GM12878 (cell line): Measurements from ENCODE around the gene TRPM1. TPM values are rescaled to one million over a fixed set of nuclear protein-coding genes. Genes with fewer than 3 reads are reported as not detected.

ENCODE experiments used
- ATAC-seq: fragments of 200-7000 bp; cut with Tn5 transposase; 3 replicates; pipeline ENCODE4 v1.9.1; 2020; ENCODE audit warnings: mild to moderate bottlenecking, moderate library complexity
- BruUV-seq: library from RNA; stranded (reverse); fragments of 400-500 nt; replicated peaks from 2 replicates; lab custom pipeline; 2021; lab: Mats Ljungman, UMichigan
- CTCF ChIA-PET: fragments of 300-600 bp; sonication (Branson Sonifier 250); formaldehyde crosslinking; extraction: SDS; loops from one replicate; lab custom pipeline; 2021; ENCODE audit warnings: inconsistent platforms; lab: Yijun Ruan, JAX
- POLR2A ChIA-PET: fragments of 350-600 bp; formaldehyde crosslinking; extraction: SDS; loops from one replicate; lab custom pipeline; 2021; ENCODE audit warnings: inconsistent platforms; lab: Charles Lee
- RAD21 ChIA-PET: fragments of 300-600 bp; sonication (Branson Sonifier 250); formaldehyde crosslinking; loops from one replicate; lab custom pipeline; 2023; ENCODE audit warnings: antibody characterized with exemption; ENCODE audit not compliant: unreplicated experiment; lab: Charles Lee
- SMC1A ChIA-PET: fragments of 300-600 bp; sonication (Branson Sonifier 250); formaldehyde crosslinking; loops from one replicate; lab custom pipeline; 2023; ENCODE audit not compliant: unreplicated experiment, uncharacterized antibody; lab: Charles Lee
- DNase-seq: peaks from one replicate; pipeline ENCODE4 v3.0.0-alpha.2; 2011; ENCODE audit warnings: low read depth, low spot score
- FAIRE-seq: peaks from 3 replicates; lab custom pipeline; 2011; peaks lifted over from hg19 to GRCh38; lab: Jason Lieb, UNC
- H2AFZ ChIP-seq: 2 replicates; pipeline ENCODE4 v1.6.0; 2011; ENCODE audit warnings: low read depth, low read length, control low read depth; ENCODE audit not compliant: control insufficient read depth
- H3K27ac ChIP-seq: 2 replicates; pipeline ENCODE4 v1.5.1; 2011; ENCODE audit warnings: control low read depth; ENCODE audit not compliant: control insufficient read depth, insufficient read depth
- H3K27me3 ChIP-seq, 2 experiments: replicated peaks in 1 of 2; 2 replicates each; pipeline versions ENCODE4 v1.6.0 to v1.6.1; 2011; ENCODE audit warnings: low read length in 1 of 2; ENCODE audit not compliant: control insufficient read depth in 2 of 2, insufficient read depth in 2 of 2
- H3K36me3 ChIP-seq, 2 experiments: 2 replicates each; pipeline ENCODE4 v1.5.1; 2011; ENCODE audit warnings: low read length in 1 of 2; ENCODE audit not compliant: control insufficient read depth in 2 of 2, insufficient read depth in 2 of 2
- H3K4me1 ChIP-seq: 2 replicates; pipeline ENCODE4 v1.6.1; 2011; ENCODE audit warnings: mild to moderate bottlenecking, low read length, moderate library complexity, mixed read lengths; ENCODE audit not compliant: control insufficient read depth, insufficient read depth
- H3K4me2 ChIP-seq: 2 replicates; pipeline ENCODE4 v1.6.0; 2011; ENCODE audit warnings: control low read depth; ENCODE audit not compliant: control insufficient read depth, insufficient read depth
- H3K4me3 ChIP-seq: fragments of 200-600 bp; sonication (generic); 2 replicates; pipeline ENCODE4 v1.5.1; 2016
- H3K79me2 ChIP-seq: 2 replicates; pipeline ENCODE4 v1.6.0; 2011; ENCODE audit warnings: low read length; ENCODE audit not compliant: control insufficient read depth, insufficient read depth
- H3K9ac ChIP-seq: 2 replicates; pipeline ENCODE4 v1.8.0; 2011; ENCODE audit warnings: low read length, control low read depth, mixed read lengths; ENCODE audit not compliant: control insufficient read depth, insufficient read depth
- H3K9me3 ChIP-seq: replicated peaks from 3 replicates; pipeline ENCODE4 v1.5.1; 2011; ENCODE audit warnings: mild to moderate bottlenecking, low read length; ENCODE audit not compliant: control insufficient read depth, insufficient read depth
- H4K20me1 ChIP-seq: 2 replicates; pipeline ENCODE4 v1.6.0; 2011; ENCODE audit not compliant: control insufficient read depth, insufficient read depth
- CHD2 ChIP-seq: IDR thresholded peaks from 2 replicates; pipeline ENCODE4 v1.6.1; 2011; ENCODE audit warnings: low read depth, low read length, improper control_type of control experiment, borderline replicate concordance
- FOXK2 ChIP-seq: fragments of 450-650 bp; IDR thresholded peaks from 2 replicates; pipeline ENCODE4 v1.6.1; 2017; ENCODE audit warnings: mild to moderate bottlenecking, moderate library complexity
- KLF5 ChIP-seq: fragments of 450-650 bp; IDR thresholded peaks from 2 replicates; pipeline ENCODE4 v1.6.1; 2014; ENCODE audit warnings: mild to moderate bottlenecking; ENCODE audit not compliant: partially characterized antibody
- MYB ChIP-seq: fragments of 150-350 bp; IDR thresholded peaks from 2 replicates; pipeline ENCODE4 v1.6.1; 2014; ENCODE audit warnings: mild to moderate bottlenecking, low read depth, low read length, borderline replicate concordance
- NFYA ChIP-seq: IDR thresholded peaks from 2 replicates; pipeline ENCODE4 v1.6.1; 2011; ENCODE audit warnings: low read depth, mild to moderate bottlenecking, low read length, improper control_type of control experiment, borderline replicate concordance
- RAD51 ChIP-seq: fragments of 450-650 bp; IDR thresholded peaks from 2 replicates; pipeline ENCODE4 v1.6.1; 2016; ENCODE audit warnings: moderate library complexity, mild to moderate bottlenecking, inconsistent platforms
- WGBS: methylation state at CpG from one replicate; pipeline ENCODE4 v1.1.6; 2016; ENCODE audit warnings: low lambda C conversion rate; ENCODE audit not compliant: insufficient replicate concordance, insufficient coverage; ENCODE audit errors: missing lambda C conversion rate; 5-methylcytosine and 5-hydroxymethylcytosine counted together
- in situ Hi-C: fragments of 300-500 bp; cut with MboI; formaldehyde crosslinking; loops from 9 replicates; pipeline ENCODE4 v1.14.3; 2018; ENCODE audit warnings: mixed read lengths
- intact Hi-C: fragments of 100-400 bp; cut with micrococcal nuclease; formaldehyde crosslinking; loops from one replicate; pipeline ENCODE4 v1.14.2; 2022; ENCODE audit not compliant: unreplicated experiment
- polyA plus RNA-seq, 11 experiments: library from polyadenylated mRNA; depleted of rRNA in 4 of 11; unstranded in 6 of 11; stranded (reverse) in 5 of 11; fragments of >200 nt; fragmentation: Nextera tagmentation in 4 of 11; fragmentation: Illumina TruSeq in 1 of 11; extraction: Ambion mirVana in 4 of 11; extraction: Trizol in 1 of 11; gene quantifications; 1 replicate in 1 of 11; 2 replicates in 10 of 11; pipeline versions ENCODE4 v1.2.1 to v1.2.3, GENCODE V29; 2011 to 2016; ENCODE audit warnings: inconsistent platforms in 2 of 11, missing spikeins in 2 of 11, low read depth in 1 of 11
- total RNA-seq, 4 experiments: library from RNA; depleted of rRNA in 3 of 4; stranded (reverse); fragments of >200 nt in 3 of 4; fragmentation: Illumina TruSeq in 1 of 4; extraction: Trizol in 1 of 4; gene quantifications; 2 replicates each; pipeline versions ENCODE4 v1.2.1 to v1.2.3, GENCODE V29; 2013 to 2021
- TF ChIP-seq, protein P1 (sequence below): fragments of 450-650 bp; formaldehyde crosslinking; IDR thresholded peaks from 2 replicates; pipeline ENCODE4 v1.4.0; 2020; ENCODE audit warnings: mild to moderate bottlenecking, moderate library complexity

The TRPM1 gene
- total and polyA plus RNA-seq, 10 of the 15 experiments (the other 5 are each of a cell fraction or from before 2014, with no cell fraction given): 0.01 to 0.10 (median 0.05) TPM; not detected in 4

DNA sequence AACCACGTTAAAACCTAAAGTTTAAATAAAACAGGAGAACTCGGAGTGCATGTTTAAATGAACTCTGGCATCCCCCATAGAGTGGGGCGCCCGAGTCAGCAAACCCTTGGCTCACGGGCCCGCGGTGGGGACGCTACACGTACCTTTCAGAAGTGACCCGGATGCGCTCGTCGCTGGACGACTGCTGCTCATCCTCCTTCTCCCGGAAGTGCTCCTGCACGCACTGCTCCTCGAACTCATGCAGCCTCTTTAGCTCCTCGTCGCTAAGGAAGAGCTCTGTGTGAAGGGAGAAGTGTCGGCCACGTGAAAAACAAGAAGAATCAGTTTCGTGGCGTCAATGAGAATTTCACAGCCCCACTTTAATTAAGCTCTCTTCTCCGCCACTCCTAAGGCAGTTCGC, 75.5 kb downstream of the TRPM1 start:
- intact Hi-C loops: no loop called here
- ChIA-PET POLR2A (no interaction called here), CTCF (no interaction called here), RAD21 (interaction anchor here (1.6 kb wide), 1 partner anchor 12 kb away, joined by 4 read pairs; no protein-coding TSS in a partner anchor), SMC1A (interaction anchor here (2.1 kb wide), 1 partner anchor 12 kb away, joined by 12 read pairs; no protein-coding TSS in a partner anchor)
- in situ Hi-C loops: no loop called here
- Histone ChIP-seq H3K4me1 (peaks cover 4% of the 10 kb centered on the region), H3K79me2 (no peaks in the 10 kb centered on the region), H3K9me3 (no peaks in the 10 kb centered on the region; the same call in 2 of the 3 replicates), H3K27ac (no peak overlapping the region), H3K4me2 (no peak overlapping the region), H3K4me3 (no peak overlapping the region), H4K20me1 (no peaks in the 10 kb centered on the region), H3K9ac (no peak overlapping the region), H3K27me3 (no peaks in the 10 kb centered on the region), H2AFZ (no peak overlapping the region), H3K36me3 (no peaks in the 10 kb centered on the region)
- no TSS peak for BruUV-seq
- TF ChIP-seq KLF5 (no peak), MYB (no peak), RAD51 (no peak), FOXK2 (no peak), NFYA (no peak), CHD2 (no peak)
- TF ChIP-seq, protein P1, sequence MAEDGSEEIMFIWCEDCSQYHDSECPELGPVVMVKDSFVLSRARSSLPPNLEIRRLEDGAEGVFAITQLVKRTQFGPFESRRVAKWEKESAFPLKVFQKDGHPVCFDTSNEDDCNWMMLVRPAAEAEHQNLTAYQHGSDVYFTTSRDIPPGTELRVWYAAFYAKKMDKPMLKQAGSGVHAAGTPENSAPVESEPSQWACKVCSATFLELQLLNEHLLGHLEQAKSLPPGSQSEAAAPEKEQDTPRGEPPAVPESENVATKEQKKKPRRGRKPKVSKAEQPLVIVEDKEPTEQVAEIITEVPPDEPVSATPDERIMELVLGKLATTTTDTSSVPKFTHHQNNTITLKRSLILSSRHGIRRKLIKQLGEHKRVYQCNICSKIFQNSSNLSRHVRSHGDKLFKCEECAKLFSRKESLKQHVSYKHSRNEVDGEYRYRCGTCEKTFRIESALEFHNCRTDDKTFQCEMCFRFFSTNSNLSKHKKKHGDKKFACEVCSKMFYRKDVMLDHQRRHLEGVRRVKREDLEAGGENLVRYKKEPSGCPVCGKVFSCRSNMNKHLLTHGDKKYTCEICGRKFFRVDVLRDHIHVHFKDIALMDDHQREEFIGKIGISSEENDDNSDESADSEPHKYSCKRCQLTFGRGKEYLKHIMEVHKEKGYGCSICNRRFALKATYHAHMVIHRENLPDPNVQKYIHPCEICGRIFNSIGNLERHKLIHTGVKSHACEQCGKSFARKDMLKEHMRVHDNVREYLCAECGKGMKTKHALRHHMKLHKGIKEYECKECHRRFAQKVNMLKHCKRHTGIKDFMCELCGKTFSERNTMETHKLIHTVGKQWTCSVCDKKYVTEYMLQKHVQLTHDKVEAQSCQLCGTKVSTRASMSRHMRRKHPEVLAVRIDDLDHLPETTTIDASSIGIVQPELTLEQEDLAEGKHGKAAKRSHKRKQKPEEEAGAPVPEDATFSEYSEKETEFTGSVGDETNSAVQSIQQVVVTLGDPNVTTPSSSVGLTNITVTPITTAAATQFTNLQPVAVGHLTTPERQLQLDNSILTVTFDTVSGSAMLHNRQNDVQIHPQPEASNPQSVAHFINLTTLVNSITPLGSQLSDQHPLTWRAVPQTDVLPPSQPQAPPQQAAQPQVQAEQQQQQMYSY: no peak
- ATAC-seq: no peak
- DNase-seq: no peak
- no peak for FAIRE-seq
- 84% methylated on average over 25 of the region's 25 CpGs for WGBS
